HG02623 (cell line): ENCODE results near the gene F2RL2.

Experiments used
- ATAC-seq: cut with Tn5 transposase; IDR thresholded peaks from one replicate; pipeline ENCODE4 v1.9.1; 2021; ENCODE audit warnings: moderate library complexity; ENCODE audit not compliant: unreplicated experiment

Gene F2RL2

GRCh38 chr5:76622973-76623596, at the start of gene F2RL2:
TSS of gene F2RL2 (minus strand) at chr5:76623403. CDS start at chr5:76623230, 173 bp downstream.
- ATAC-seq, result no peak

GRCh38 chr5:76672242-76672641, 49.0 kb upstream of the F2RL2 start:
- ATAC-seq, result no peak

GRCh38 chr5:76670508-76670907, 47.3 kb upstream of the F2RL2 start:
- ATAC-seq, result no peak

- no peak for ATAC-seq
Measured at GRCh38 chr5:76669245-76669644, 46.0 kb upstream of the F2RL2 start.

GRCh38 chr5:76667495-76667894, 44.3 kb upstream of the F2RL2 start:
- no peak for ATAC-seq

- no peak for ATAC-seq
Measured at GRCh38 chr5:76664079-76664478, 40.9 kb upstream of the F2RL2 start.

GRCh38 chr5:76663573-76663972, 40.4 kb upstream of the F2RL2 start:
- ATAC-seq, result no peak

GRCh38 chr5:76662521-76662920, 39.3 kb upstream of the F2RL2 start:
- no peak for ATAC-seq

- ATAC-seq, result no peak
Measured at GRCh38 chr5:76660360-76660759, 37.2 kb upstream of the F2RL2 start.

GRCh38 chr5:76657683-76658311, 34.6 kb upstream of the F2RL2 start:
- no peak for ATAC-seq

- ATAC-seq, result no peak
Measured at GRCh38 chr5:76657091-76657490, 33.9 kb upstream of the F2RL2 start.

- no peak for ATAC-seq
Measured at GRCh38 chr5:76652809-76653414, 29.7 kb upstream of the F2RL2 start.

GRCh38 chr5:76649140-76649539, 25.9 kb upstream of the F2RL2 start:
- no peak for ATAC-seq

GRCh38 chr5:76643371-76643770, 20.2 kb upstream of the F2RL2 start:
- ATAC-seq, result no peak

- no peak for ATAC-seq
Measured at GRCh38 chr5:76642390-76643040, 19.3 kb upstream of the F2RL2 start.

- ATAC-seq, result no peak
Measured at GRCh38 chr5:76641514-76642120, 18.4 kb upstream of the F2RL2 start.

GRCh38 chr5:76638479-76638878, 15.3 kb upstream of the F2RL2 start:
- ATAC-seq, result no peak

GRCh38 chr5:76637490-76637889, 14.3 kb upstream of the F2RL2 start:
- ATAC-seq, result no peak

- ATAC-seq, result no peak
Measured at GRCh38 chr5:76634661-76635060, 11.5 kb upstream of the F2RL2 start.

- no peak for ATAC-seq
Measured at GRCh38 chr5:76626738-76627137, 3.5 kb upstream of the F2RL2 start.

- ATAC-seq, result no peak
Measured at GRCh38 chr5:76625087-76625815, 2.0 kb upstream of the F2RL2 start.
